Breast epithelium (tissue), 3 donors: ENCODE measurements around the gene IGIP.

ENCODE experiments used
- CTCF ChIP-seq, 3 donors: fragments of 450-650 bp; IDR thresholded peaks; one replicate each; pipeline ENCODE4 v1.5.1; 2016 to 2017; ENCODE audit warnings: antibody characterized with exemption in 3 of 3, mild to moderate bottlenecking in 3 of 3, moderate library complexity in 3 of 3
- POLR2A ChIP-seq: fragments of 450-650 bp; IDR thresholded peaks from one replicate; pipeline ENCODE4 v1.6.1; 2016; ENCODE audit warnings: antibody characterized with exemption, mild to moderate bottlenecking, moderate library complexity
- POLR2AphosphoS5 ChIP-seq, 3 donors: sonication (generic); formaldehyde crosslinking; IDR thresholded peaks; one replicate each; pipeline ENCODE4 v1.6.1; 2017; ENCODE audit warnings: antibody characterized with exemption in 3 of 3

- TF ChIP-seq CTCF (IDR thresholded peaks at IDR 0.05): no peak
- TF ChIP-seq POLR2A: no peak
- no peak for TF ChIP-seq POLR2AphosphoS5 (IDR thresholded peaks at IDR 0.05)
These were observed 30.8 kb upstream of the IGIP start for GRCh38 chr5:140094889-140095288.
